ENCODE data around the gene HNRNPA2B1.

GRCh38 chr7:26238032-26238431 lies 37.5 kb upstream of the HNRNPA2B1 start:
- no peak for TF ChIP-seq PBX3 (IDR thresholded peaks at IDR 0.05)
- TF ChIP-seq, protein P1, sequence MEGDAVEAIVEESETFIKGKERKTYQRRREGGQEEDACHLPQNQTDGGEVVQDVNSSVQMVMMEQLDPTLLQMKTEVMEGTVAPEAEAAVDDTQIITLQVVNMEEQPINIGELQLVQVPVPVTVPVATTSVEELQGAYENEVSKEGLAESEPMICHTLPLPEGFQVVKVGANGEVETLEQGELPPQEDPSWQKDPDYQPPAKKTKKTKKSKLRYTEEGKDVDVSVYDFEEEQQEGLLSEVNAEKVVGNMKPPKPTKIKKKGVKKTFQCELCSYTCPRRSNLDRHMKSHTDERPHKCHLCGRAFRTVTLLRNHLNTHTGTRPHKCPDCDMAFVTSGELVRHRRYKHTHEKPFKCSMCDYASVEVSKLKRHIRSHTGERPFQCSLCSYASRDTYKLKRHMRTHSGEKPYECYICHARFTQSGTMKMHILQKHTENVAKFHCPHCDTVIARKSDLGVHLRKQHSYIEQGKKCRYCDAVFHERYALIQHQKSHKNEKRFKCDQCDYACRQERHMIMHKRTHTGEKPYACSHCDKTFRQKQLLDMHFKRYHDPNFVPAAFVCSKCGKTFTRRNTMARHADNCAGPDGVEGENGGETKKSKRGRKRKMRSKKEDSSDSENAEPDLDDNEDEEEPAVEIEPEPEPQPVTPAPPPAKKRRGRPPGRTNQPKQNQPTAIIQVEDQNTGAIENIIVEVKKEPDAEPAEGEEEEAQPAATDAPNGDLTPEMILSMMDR (IDR thresholded peaks at IDR 0.05), result no peak
- no peak for TF ChIP-seq NFIC (IDR thresholded peaks at IDR 0.05; ENCODE audit: borderline replicate concordance)
- TF ChIP-seq SMC3 (IDR thresholded peaks at IDR 0.05; ENCODE audit: low read depth, low read length), result no peak
- TF ChIP-seq MEF2A (IDR thresholded peaks at IDR 0.05; ENCODE audit: borderline replicate concordance, low read depth), result no peak
- no peak for TF ChIP-seq FOXJ3 (CRISPR knock-in tag; IDR thresholded peaks at IDR 0.05)
- no peak for TF ChIP-seq TAF1 (IDR thresholded peaks at IDR 0.05; ENCODE audit: borderline replicate concordance, low read depth, low read length)
- TF ChIP-seq, protein P2, sequence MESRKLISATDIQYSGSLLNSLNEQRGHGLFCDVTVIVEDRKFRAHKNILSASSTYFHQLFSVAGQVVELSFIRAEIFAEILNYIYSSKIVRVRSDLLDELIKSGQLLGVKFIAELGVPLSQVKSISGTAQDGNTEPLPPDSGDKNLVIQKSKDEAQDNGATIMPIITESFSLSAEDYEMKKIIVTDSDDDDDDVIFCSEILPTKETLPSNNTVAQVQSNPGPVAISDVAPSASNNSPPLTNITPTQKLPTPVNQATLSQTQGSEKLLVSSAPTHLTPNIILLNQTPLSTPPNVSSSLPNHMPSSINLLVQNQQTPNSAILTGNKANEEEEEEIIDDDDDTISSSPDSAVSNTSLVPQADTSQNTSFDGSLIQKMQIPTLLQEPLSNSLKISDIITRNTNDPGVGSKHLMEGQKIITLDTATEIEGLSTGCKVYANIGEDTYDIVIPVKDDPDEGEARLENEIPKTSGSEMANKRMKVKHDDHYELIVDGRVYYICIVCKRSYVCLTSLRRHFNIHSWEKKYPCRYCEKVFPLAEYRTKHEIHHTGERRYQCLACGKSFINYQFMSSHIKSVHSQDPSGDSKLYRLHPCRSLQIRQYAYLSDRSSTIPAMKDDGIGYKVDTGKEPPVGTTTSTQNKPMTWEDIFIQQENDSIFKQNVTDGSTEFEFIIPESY (IDR thresholded peaks at IDR 0.05; ENCODE audit: borderline replicate concordance, low read depth), result no peak
- TF ChIP-seq CHD2 (IDR thresholded peaks at IDR 0.05; ENCODE audit: low read length, partially characterized antibody), result no peak
- TF ChIP-seq EZH2phosphoT487 (IDR thresholded peaks at IDR 0.05; ENCODE audit: borderline replicate concordance, low read depth), result no peak
